ENCODE results near the gene SLC25A48.

SLC25A48 gene

GRCh38 chr5:135885031-135885430, 50.6 kb downstream of the SLC25A48 start:
- DNase-seq, result no peak

- DNase-seq, result no peak
Observed at GRCh38 chr5:135886136-135886535, 51.7 kb downstream of the SLC25A48 start.

DNA sequence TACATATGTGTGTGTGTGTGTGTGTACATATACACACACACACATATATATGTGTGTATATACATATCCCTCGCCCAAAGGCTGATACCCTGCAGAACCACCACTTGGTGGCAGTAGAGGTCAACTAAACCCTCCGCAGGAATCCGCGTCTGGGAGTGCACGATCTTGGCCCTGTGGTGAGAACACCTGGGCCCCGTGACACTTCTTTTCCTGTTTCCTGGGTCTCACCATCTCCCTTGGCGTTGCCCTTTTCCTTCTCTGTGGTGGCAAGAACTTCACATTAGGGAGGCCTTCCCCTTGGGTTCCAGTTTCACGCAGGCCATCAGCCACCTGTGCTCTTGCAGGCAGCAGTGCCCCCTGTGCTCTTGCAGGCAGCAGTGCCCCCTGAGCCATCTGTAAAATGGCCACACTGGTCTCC, 53.0 kb downstream of the SLC25A48 start:
- DNase-seq, result peak; percentile 62

- DNase-seq, result no peak
Observed at GRCh38 chr5:135887881-135888614, 53.6 kb downstream of the SLC25A48 start.

DNA sequence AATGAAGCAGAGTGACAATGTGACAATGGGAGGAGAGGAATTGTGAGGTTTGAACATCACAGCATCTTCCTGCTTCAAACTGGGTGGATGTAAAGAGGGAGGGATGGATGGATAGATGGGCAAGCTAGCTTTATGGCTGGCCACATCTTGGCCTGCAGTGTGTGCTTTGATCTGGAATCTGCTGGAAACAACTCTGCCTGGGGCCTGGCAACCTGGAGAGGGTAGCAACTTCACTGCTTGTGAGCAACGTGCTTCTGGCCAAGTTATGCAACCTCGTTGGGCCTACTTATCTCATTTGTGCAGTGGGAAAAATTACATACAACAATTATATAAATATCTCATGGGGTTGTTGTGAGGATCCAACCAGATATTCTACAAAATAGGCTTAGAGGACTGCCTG, 55.8 kb downstream of the SLC25A48 start:
- no peak for DNase-seq

DNA sequence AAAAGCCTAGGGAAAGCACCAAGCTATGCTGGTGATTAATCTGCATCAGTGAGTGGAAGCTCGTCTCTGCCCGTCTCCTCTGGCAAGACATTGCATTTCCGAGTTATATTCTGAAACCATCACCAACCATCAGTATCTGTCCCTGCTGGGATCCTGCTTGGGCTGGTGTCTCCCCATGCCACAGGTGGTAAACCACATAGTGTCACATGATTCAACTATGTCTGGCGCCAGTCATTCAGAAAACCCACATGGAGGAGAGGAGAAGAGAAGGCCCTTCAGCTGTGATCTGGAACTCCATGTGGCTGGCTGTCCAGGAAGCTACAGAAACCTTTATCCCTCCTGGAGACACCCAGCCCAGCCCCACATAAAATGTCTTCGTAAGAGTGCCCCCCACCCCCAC, 56.4 kb downstream of the SLC25A48 start:
- DNase-seq, result no peak

- DNase-seq, result no peak
Observed at GRCh38 chr5:135891268-135891667, 56.8 kb downstream of the SLC25A48 start.

DNA sequence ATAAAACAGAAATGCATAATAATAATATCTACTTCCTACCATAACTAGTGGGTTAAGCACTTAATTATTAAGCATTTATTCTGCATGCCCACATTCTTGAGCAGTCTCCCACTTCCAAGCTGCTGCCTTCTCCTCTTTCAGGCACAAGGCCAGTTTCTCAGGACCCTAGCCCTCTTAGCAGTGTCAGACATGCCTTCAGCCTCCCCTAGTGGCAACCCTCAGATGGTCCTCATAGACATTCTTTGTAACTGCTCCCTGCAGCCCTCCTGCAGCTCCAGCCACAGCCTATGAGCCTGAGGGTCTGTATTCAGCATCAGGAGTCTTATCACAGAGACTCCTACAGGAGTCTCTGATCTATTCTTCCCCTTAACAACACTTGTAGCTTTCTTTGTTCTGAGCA, 57.3 kb downstream of the SLC25A48 start:
- no peak for DNase-seq

- no peak for DNase-seq
Observed at GRCh38 chr5:135894276-135894675, 59.8 kb downstream of the SLC25A48 start.

DNA sequence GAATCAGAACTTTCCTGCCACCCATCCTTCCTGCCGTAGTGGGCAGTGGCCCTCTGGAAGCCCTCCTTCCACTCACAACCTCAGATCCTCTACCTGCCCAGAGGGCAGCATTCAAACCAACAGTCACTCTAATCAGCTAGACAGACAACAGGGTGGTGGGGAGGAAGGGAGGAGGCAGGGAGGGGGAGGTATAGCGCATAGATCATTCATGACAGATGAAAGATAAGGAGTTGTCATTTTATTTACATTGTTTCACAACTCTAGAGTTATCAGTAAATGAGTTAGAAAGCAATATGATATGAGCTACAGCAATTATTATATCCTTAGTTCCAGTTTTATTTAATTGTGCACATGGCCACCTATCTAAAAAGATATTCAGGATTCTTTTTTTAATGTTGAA, 60.3 kb downstream of the SLC25A48 start:
- DNase-seq, result no peak

DNA sequence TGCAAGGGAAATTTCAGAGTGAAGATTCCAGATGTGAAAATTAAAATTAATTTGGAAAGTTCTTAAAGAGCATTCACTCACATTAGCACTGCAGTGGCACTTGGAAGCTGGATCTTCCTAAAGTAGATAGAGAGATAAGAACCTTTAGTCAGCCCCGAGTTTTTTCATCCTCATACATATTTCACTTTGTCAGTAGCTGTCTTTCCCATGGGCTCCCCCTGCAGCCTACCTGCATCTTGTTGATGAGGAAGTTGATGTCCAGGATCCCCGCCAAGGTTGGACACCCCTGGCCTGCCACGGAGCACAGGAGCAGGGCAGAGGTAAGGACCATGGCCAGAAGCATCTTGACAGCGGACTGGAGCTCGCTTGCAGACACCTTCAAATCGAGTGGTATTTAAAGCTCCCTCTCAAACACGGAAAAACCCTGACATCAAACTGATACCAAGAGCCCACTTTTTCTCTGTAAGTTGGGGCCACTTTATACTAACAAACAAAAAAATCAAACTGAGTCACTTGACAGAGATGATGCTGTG, 61.1 kb downstream of the SLC25A48 start, which contains the start of gene IL9:
TSS of gene IL9 (minus strand) at position 368 of the 533 bp plus-strand sequence. CDS start at position 343, 25 bp downstream.
- no peak for DNase-seq

DNA sequence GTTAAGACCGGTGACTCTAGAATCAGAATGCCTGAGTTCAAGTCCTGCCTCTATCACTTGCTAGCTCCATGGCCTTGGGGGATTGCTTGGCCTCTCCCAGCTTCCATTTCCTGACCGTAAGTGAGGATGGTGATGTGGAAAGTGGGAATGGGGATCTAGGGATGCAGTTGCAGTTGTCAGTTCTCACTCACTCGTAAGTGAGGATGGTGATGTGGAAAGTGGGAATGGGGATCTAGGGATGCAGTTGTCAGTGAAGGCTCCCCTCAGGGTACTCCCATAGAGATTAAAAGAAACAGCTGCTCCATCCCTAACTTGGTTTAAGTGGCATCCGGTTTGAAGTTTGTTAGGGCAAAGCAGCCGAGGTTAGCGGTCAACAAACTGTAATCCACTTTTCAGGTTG, 64.2 kb downstream of the SLC25A48 start:
- DNase-seq, result no peak

DNA sequence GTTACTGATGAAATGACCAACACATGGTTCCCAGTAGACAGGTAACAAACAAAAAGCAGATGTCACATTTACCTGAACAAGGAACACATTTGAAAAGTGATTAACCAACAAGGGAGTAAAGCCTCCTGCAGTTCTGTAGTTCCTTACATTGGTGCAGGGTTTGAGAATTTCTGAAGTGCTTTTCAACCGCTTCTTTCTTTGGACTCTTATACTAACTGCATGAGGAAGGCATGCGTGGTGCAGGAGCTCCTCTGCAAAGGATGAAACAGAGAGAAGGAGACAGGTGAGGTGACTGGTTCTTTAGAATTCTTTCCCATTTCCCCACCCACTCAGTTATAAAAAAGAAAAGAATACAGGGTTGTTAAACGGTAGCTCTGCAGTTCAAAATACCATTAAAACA, 65.8 kb downstream of the SLC25A48 start:
- DNase-seq, result no peak

GRCh38 chr5:135901633-135902032, 67.2 kb downstream of the SLC25A48 start:
- no peak for DNase-seq

DNA sequence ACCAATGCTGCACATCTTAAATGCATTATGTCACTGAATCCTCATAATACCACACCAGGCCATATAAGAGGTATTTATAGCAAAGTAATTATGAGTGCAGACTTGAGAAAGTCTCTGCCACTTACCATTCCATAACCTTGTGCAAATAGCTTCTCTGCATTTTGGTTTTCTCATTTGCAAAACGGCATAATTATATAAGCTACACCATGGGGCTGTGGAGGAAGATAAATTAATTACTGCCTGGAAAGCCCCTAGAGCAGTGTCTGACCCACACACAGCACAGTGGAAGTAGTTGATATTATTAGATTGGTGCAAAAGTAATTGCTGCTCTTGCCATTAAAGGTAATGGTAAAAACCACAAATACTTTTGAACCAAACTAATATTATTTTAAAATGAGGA, 70.7 kb downstream of the SLC25A48 start:
- DNase-seq, result no peak

DNA sequence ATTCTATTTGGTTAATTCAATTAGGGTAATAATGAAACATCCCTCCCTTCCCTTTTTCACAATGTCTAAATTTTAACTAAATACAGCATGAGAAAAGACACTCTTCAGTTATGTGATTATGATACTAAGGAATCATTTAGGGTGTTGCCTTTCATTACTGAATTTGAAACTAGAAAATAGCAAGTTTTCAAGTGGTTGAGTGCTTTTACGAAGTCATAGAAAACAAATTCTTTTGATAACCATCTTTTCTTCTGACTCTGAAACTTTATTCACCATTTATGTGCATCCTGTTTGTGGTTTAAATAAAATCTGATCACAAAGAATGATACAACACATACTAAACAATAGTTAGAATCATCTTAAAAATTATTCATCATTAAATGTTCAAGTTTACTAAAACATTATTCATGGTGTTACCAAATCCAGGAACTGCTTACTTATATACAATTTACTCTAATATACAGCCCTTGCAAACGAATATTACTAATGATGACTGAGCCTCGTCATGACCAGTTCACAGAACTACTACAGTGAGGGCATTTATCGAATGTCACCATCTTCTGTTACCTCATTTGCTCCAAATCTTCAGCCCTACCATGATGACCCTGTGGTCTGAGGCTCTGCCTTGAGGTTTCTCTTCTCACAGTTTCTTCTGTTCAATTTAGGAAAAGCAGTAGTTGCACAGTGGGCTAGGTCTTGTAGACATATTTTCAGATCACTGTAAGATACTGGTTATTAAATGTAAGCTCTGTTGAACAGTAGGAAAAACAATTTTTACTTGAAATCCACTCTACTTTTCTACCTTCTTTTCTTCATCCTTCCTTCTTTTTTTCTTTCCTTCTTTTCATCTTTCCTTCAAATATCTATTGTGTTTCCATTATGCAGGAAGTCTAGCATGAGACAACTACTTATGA, 79.5 kb downstream of the SLC25A48 start:
- DNase-seq, result no peak

- no peak for DNase-seq
Observed at GRCh38 chr5:135915466-135916001, 81.1 kb downstream of the SLC25A48 start.

DNA sequence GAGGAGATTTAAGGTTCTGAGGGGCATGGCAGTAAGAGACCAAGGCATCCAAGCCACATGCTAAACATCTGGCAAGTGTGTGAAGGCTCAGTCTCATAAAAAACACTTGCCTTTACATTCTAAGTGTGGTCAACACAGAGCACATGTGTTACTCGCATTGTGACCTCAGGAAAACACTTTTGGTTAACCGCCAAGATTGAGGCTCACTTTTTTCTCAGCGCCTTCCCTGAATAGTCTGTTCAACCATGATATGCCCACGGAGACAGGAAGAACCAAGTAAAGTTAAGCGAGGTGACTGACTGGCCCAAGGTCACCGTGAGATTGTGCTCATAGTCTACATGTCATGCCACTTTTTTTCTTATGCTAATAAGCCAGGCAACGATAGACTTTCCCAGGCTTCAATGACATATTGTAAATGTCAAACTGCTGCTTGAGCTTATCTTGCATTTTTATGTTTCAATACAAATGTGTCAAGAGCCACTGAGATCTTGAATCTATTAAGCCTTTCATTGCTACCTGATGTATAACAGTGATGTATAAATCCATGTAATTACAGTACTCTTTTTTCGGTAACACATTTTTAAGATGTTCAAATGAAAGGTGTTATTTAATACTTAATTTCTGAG, 82.3 kb downstream of the SLC25A48 start:
- DNase-seq, result no peak

- DNase-seq, result no peak
Observed at GRCh38 chr5:135920199-135920598, 85.7 kb downstream of the SLC25A48 start.

- DNase-seq, result peak; percentile 54
Observed at GRCh38 chr5:135921388-135921787, 86.9 kb downstream of the SLC25A48 start.

GRCh38 chr5:135930029-135930948, 95.8 kb downstream of the SLC25A48 start:
- no peak for DNase-seq

DNA sequence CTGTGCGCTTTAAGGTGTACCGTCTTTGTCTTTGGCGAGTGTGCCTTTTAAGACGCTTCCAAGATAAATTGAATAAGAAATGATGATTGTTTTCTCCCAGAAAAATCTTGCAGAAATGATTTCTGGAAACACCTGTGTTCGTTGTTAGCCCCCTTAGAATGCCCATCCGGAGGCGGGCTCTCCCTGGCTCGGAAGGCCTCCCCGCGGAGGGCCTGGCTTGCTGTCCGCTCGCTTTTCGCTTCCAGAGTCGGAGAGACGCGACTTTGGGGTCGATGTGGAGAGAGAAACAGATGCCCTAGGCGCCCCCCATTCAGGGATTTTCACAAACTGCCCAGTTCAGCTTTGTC, 96.5 kb downstream of the SLC25A48 start:
- DNase-seq, result no peak

Measured in HCEC 1CT (cell line).